ENCODE results near the gene ZBP1.

ZBP1 gene

GRCh38 chr20:57588596-57588995 is 31.6 kb downstream of the ZBP1 start:
- Histone ChIP-seq H3K4me1 (ENCODE audit: control insufficient read depth, insufficient read depth, low read length) (peaks cover 9% of the 10 kb centered on the region; the same call in 1 of the 2 replicates), H3K36me3 (ENCODE audit: control insufficient read depth, insufficient read depth, low read length) (no peaks in the 10 kb centered on the region)

DNA sequence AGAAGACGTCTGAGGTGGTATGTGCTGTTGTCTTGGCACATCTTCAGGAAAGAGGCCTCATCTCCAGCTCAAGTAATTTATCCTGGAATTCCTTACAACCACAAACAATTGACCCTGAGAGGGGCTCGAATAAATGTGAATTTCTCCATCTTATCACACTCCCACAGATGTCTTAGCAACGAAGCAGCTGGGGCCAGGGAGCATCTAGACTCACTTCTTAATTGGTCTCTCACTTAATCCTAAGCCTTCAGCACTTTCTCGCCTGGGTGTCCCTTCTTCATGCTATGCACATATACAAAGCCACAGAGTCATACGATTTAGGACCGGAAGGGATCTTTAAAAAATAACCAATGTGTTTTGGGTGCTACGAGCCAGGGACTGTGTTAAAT is 32.2 kb downstream of the ZBP1 start:
- peaks cover 10% of the 10 kb centered on the region; the same call in 1 of the 2 replicates for H3K9me3 ChIP-seq (ENCODE audit: control insufficient read depth, insufficient read depth, low read depth, low read length)
- no peak overlapping the region for H3K9ac ChIP-seq (ENCODE audit: low read length)
- no peaks in the 10 kb centered on the region for H3K36me3 ChIP-seq (ENCODE audit: control insufficient read depth, insufficient read depth, low read length)
- H3K4me3 ChIP-seq (ENCODE audit: low read depth, low read length): no peak overlapping the region
- H3K27me3 ChIP-seq (ENCODE audit: control insufficient read depth, insufficient read depth, low read length): no peaks in the 10 kb centered on the region
- peaks cover 6% of the 10 kb centered on the region; the same call in 1 of the 2 replicates for H3K4me1 ChIP-seq (ENCODE audit: control insufficient read depth, insufficient read depth, low read length)
- H3K27ac ChIP-seq (ENCODE audit: low read depth, low read length): no peak overlapping the region

More at GRCh38 chr20:57588596-57588995, 31.6 kb downstream of the ZBP1 start:
- H3K27ac ChIP-seq (ENCODE audit: low read depth, low read length): no peak overlapping the region
- H3K9me3 ChIP-seq (ENCODE audit: control insufficient read depth, insufficient read depth, low read depth, low read length): peaks cover 10% of the 10 kb centered on the region; the same call in 1 of the 2 replicates
- H3K27me3 ChIP-seq (ENCODE audit: control insufficient read depth, insufficient read depth, low read length): no peaks in the 10 kb centered on the region
- no peak overlapping the region for H3K9ac ChIP-seq (ENCODE audit: low read length)
- H3K4me3 ChIP-seq (ENCODE audit: low read depth, low read length): no peak overlapping the region

DNA sequence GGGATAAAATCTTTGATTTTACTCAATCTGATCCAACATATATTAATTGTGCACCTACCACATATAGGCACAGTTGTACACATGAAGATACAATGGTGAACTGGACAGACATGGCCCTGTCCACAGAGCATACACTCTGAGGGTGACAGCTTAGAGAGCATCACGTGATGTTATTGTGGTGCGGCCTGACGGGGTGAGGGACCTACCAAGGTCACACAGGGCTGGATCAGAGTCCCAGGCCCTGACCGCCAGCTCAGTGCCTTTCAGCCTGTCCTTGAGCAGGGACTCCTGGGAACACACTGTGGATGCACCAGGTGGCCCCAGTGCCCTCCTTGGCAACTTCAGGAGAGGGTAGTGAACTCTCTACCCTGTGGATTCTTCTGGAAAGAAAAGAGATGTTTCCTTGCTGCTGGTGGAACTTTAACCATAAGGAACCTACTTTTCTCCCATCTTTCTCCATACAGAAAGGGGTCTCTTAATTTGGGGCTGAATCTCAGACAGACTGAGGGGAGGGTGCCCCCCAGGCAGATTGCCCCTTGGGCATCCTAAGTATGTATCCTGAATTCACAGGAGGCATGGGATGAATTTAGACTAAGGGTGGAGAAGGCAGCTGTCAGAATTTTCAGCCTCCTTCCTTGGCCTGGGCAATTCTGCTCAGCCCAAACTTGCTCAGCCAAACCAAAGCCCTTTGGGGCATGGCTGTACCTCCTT is 32.8 kb downstream of the ZBP1 start:
- H3K4me3 ChIP-seq (ENCODE audit: low read depth, low read length): no peak overlapping the region
- no peaks in the 10 kb centered on the region for H3K27me3 ChIP-seq (ENCODE audit: control insufficient read depth, insufficient read depth, low read length)
- no peak overlapping the region for H3K9ac ChIP-seq (ENCODE audit: low read length)
- H3K36me3 ChIP-seq (ENCODE audit: control insufficient read depth, insufficient read depth, low read length): no peaks in the 10 kb centered on the region
- H3K4me1 ChIP-seq (ENCODE audit: control insufficient read depth, insufficient read depth, low read length): peaks cover 10% of the 10 kb centered on the region; the same call in 1 of the 2 replicates
- peaks cover 10% of the 10 kb centered on the region; the same call in 1 of the 2 replicates for H3K9me3 ChIP-seq (ENCODE audit: control insufficient read depth, insufficient read depth, low read depth, low read length)
- H3K27ac ChIP-seq (ENCODE audit: low read depth, low read length): no peak overlapping the region

GRCh38 chr20:57586943-57587277 is 33.3 kb downstream of the ZBP1 start:
- peaks cover 10% of the 10 kb centered on the region; the same call in 1 of the 2 replicates for H3K9me3 ChIP-seq (ENCODE audit: control insufficient read depth, insufficient read depth, low read depth, low read length)
- H3K4me1 ChIP-seq (ENCODE audit: control insufficient read depth, insufficient read depth, low read length): peaks cover 10% of the 10 kb centered on the region; the same call in 1 of the 2 replicates
- no peak overlapping the region for H3K27ac ChIP-seq (ENCODE audit: low read depth, low read length)
- H3K9ac ChIP-seq (ENCODE audit: low read length): no peak overlapping the region
- no peaks in the 10 kb centered on the region for H3K27me3 ChIP-seq (ENCODE audit: control insufficient read depth, insufficient read depth, low read length)
- H3K4me3 ChIP-seq (ENCODE audit: low read depth, low read length): no peak overlapping the region
- H3K36me3 ChIP-seq (ENCODE audit: control insufficient read depth, insufficient read depth, low read length): no peaks in the 10 kb centered on the region

DNA sequence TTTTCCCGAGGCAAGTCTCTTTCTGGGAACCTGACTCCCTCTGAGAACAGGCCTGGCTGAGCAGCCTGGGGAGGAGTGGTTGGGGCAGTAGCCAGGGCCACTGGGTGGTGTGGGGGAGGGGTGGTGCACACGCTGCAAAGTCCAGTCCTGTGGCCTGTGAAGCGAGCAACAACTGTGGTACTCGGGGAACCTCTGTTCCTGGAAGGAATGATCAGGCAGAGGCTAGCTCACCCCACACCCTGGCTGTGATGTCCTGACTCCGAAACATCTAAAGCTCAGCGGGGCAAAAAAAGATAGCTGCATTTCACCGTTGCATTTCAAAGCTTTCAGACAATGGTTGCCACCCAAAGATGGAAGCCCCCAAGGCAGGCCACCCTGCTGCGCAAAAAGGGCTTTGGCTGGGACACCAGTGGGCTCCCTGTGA is 33.8 kb downstream of the ZBP1 start:
- H3K36me3 ChIP-seq (ENCODE audit: control insufficient read depth, insufficient read depth, low read length): no peaks in the 10 kb centered on the region
- H3K27ac ChIP-seq (ENCODE audit: low read depth, low read length): no peak overlapping the region
- H3K27me3 ChIP-seq (ENCODE audit: control insufficient read depth, insufficient read depth, low read length): no peaks in the 10 kb centered on the region
- H3K4me1 ChIP-seq (ENCODE audit: control insufficient read depth, insufficient read depth, low read length): peaks cover 10% of the 10 kb centered on the region; the same call in 1 of the 2 replicates
- H3K9ac ChIP-seq (ENCODE audit: low read length): no peak overlapping the region
- no peak overlapping the region for H3K4me3 ChIP-seq (ENCODE audit: low read depth, low read length)
- peaks cover 10% of the 10 kb centered on the region; the same call in 1 of the 2 replicates for H3K9me3 ChIP-seq (ENCODE audit: control insufficient read depth, insufficient read depth, low read depth, low read length)

GRCh38 chr20:57585466-57586213 is 34.6 kb downstream of the ZBP1 start:
- H3K4me1 ChIP-seq (ENCODE audit: control insufficient read depth, insufficient read depth, low read length): peaks cover 10% of the 10 kb centered on the region; the same call in 1 of the 2 replicates
- no peak overlapping the region for H3K27ac ChIP-seq (ENCODE audit: low read depth, low read length)
- H3K9ac ChIP-seq (ENCODE audit: low read length): no peak overlapping the region
- H3K36me3 ChIP-seq (ENCODE audit: control insufficient read depth, insufficient read depth, low read length): no peaks in the 10 kb centered on the region
- peaks cover 10% of the 10 kb centered on the region; the same call in 1 of the 2 replicates for H3K9me3 ChIP-seq (ENCODE audit: control insufficient read depth, insufficient read depth, low read depth, low read length)
- H3K4me3 ChIP-seq (ENCODE audit: low read depth, low read length): no peak overlapping the region
- H3K27me3 ChIP-seq (ENCODE audit: control insufficient read depth, insufficient read depth, low read length): no peaks in the 10 kb centered on the region

GRCh38 chr20:57584768-57585461 is 35.3 kb downstream of the ZBP1 start:
- Histone ChIP-seq H3K4me1 (ENCODE audit: control insufficient read depth, insufficient read depth, low read length) (peaks cover 10% of the 10 kb centered on the region; the same call in 1 of the 2 replicates), H3K27me3 (ENCODE audit: control insufficient read depth, insufficient read depth, low read length) (no peaks in the 10 kb centered on the region), H3K9me3 (ENCODE audit: control insufficient read depth, insufficient read depth, low read depth, low read length) (peaks cover 10% of the 10 kb centered on the region; the same call in 1 of the 2 replicates), H3K4me3 (ENCODE audit: low read depth, low read length) (no peak overlapping the region), H3K27ac (ENCODE audit: low read depth, low read length) (no peak overlapping the region), H3K9ac (ENCODE audit: low read length) (no peak overlapping the region), H3K36me3 (ENCODE audit: control insufficient read depth, insufficient read depth, low read length) (no peaks in the 10 kb centered on the region)

DNA sequence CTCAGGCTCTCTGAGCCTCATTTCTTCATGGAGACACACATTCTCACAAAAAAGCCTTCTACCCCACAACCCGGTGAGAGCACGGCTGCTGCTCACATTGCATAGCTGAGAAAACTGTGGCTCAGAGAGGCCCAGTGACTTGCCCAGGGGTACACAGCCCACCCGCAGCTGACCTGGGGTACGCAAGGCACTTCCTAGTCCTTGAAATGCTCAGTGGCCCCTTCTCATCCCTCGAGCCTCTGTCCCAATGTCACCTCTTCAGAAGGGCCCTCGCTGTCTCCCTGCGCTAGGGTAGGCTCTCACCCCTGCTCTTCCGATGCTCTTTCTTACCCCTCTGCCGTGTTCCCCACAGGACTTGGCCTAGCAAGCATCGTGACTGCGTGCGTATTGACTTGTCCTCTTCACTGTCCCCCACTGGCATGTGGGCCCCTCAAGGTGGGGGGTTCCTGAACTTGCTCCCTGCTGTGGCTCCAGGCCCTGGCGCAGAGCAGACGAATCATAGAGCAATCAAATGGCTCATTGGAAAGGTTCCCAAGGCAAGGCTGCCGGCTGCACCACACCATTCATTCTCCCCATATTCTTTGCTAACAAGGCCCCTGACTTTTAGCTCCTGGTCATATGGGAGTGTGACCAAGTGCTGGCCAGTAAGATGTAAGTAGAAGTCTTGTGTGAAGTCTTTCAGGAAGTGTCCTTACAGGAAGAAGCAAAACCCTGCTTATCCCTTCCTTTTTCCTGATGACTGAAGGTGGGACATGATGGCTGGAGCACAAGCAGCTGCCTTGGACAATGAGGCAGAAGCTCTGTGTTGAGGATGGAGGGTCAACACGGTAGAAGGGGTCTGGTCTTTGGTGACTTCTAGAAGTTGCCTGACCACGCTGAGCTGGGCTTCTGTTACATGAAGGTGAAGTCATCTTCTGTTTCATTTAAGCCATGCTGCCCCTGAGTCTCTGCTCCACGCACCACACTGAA is 36.7 kb downstream of the ZBP1 start:
- H3K36me3 ChIP-seq (ENCODE audit: control insufficient read depth, insufficient read depth, low read length): no peaks in the 10 kb centered on the region
- H3K9ac ChIP-seq (ENCODE audit: low read length): no peak overlapping the region
- H3K4me3 ChIP-seq (ENCODE audit: low read depth, low read length): no peak overlapping the region
- no peak overlapping the region for H3K27ac ChIP-seq (ENCODE audit: low read depth, low read length)
- H3K27me3 ChIP-seq (ENCODE audit: control insufficient read depth, insufficient read depth, low read length): no peaks in the 10 kb centered on the region
- peaks cover 10% of the 10 kb centered on the region; the same call in 1 of the 2 replicates for H3K4me1 ChIP-seq (ENCODE audit: control insufficient read depth, insufficient read depth, low read length)
- H3K9me3 ChIP-seq (ENCODE audit: control insufficient read depth, insufficient read depth, low read depth, low read length): peaks cover 10% of the 10 kb centered on the region; the same call in 1 of the 2 replicates

DNA sequence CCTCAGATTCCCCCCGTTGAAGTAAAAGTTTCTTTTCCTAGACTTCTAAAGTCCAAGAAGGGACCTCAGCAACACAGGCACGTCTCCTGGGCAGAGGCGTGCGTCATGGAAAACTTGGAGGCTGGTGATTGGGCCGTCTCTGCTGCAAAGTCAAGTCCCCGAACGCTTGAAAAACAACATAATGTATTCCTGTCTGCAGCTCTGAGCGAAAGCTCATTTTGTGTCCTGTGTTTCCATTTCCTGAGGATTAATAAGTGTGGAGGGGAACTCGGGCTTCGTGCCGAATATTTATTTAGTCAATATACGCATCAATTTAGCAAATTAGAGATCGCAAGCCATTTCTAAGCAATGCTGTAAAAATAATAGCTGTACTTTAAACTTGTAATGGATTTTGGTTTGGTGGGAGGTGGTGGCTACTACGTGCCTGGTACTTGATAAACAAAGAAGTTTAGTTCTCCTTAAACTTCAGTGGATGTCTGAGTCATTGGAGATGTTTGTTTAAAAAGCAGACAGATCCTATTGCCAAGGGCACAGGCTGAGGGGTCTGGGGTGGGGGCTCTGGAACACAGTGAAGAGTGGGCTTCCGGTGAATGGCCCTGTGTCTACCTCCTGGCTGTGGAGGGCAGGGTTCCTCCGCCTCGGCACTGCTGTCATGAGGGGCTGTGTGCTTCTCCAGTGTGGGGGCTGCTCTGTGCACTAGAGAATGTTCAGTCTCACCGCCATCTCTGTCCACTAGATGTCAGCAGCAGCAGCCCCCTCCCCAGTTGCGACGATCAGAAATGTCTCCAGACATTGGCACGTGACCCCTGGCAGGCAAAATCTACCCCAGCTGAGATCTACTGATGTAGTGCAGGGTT is 37.6 kb downstream of the ZBP1 start:
- Histone ChIP-seq H3K4me1 (ENCODE audit: control insufficient read depth, insufficient read depth, low read length) (peaks cover 10% of the 10 kb centered on the region; the same call in 1 of the 2 replicates), H3K27ac (ENCODE audit: low read depth, low read length) (no peak overlapping the region), H3K4me3 (ENCODE audit: low read depth, low read length) (no peak overlapping the region), H3K9ac (ENCODE audit: low read length) (no peak overlapping the region), H3K27me3 (ENCODE audit: control insufficient read depth, insufficient read depth, low read length) (no peaks in the 10 kb centered on the region), H3K36me3 (ENCODE audit: control insufficient read depth, insufficient read depth, low read length) (no peaks in the 10 kb centered on the region), H3K9me3 (ENCODE audit: control insufficient read depth, insufficient read depth, low read depth, low read length) (peaks cover 5% of the 10 kb centered on the region; the same call in 1 of the 2 replicates)

Data from HUES6 (cell line).